GM19035 (cell line): ENCODE results near the gene PRR15L.
"Not testable (repeated sequence)": the region's sequence is repeated elsewhere in the genome, so short reads cannot be mapped to it uniquely, and the experiment has no call there.

ENCODE experiments used
- ATAC-seq: cut with Tn5 transposase; IDR thresholded peaks from one replicate; pipeline ENCODE4 v1.9.1; 2021; ENCODE audit not compliant: unreplicated experiment

PRR15L gene

GRCh38 chr17:47989159-47989558 is 31.5 kb upstream of the PRR15L start:
- no peak for ATAC-seq

- ATAC-seq: not testable (repeated sequence)
These were observed 30.8 kb upstream of the PRR15L start for GRCh38 chr17:47988445-47988844.

- ATAC-seq: no peak
These were observed 29.7 kb upstream of the PRR15L start for GRCh38 chr17:47987240-47987835.

GRCh38 chr17:47986520-47986919 is 28.8 kb upstream of the PRR15L start:
- no peak for ATAC-seq

GRCh38 chr17:47983492-47984223 is 26.0 kb upstream of the PRR15L start:
- no peak for ATAC-seq

- ATAC-seq: no peak
These were observed 25.1 kb upstream of the PRR15L start for GRCh38 chr17:47982645-47983390.

- ATAC-seq: no peak
These were observed 24.5 kb upstream of the PRR15L start for GRCh38 chr17:47982091-47982617.

- no peak for ATAC-seq
These were observed 23.8 kb upstream of the PRR15L start for GRCh38 chr17:47981462-47981861.

GRCh38 chr17:47980541-47980940 is 22.9 kb upstream of the PRR15L start:
- no peak for ATAC-seq

GRCh38 chr17:47978324-47978723 is 20.6 kb upstream of the PRR15L start:
- ATAC-seq: no peak

- ATAC-seq: no peak
These were observed 18.1 kb upstream of the PRR15L start for GRCh38 chr17:47975823-47976205.

GRCh38 chr17:47975189-47975822 is 17.6 kb upstream of the PRR15L start:
- no peak for ATAC-seq

- no peak for ATAC-seq
These were observed 15.9 kb upstream of the PRR15L start for GRCh38 chr17:47973541-47973940.

- peak; percentile 96 for ATAC-seq
These were observed 13.2 kb upstream of the PRR15L start, which contains the start of gene CDK5RAP3 for GRCh38 chr17:47970725-47971499. CDK5RAP3 (plus strand) TSS chr17:47971113; CDS start chr17:47971147, 34 bp downstream.

- no peak for ATAC-seq
These were observed 12.4 kb upstream of the PRR15L start for GRCh38 chr17:47969930-47970724.

GRCh38 chr17:47968836-47969235 is 11.2 kb upstream of the PRR15L start:
- ATAC-seq: no peak

GRCh38 chr17:47967607-47968252 is 10.0 kb upstream of the PRR15L start:
- ATAC-seq: no peak

GRCh38 chr17:47966079-47966519 is 8.4 kb upstream of the PRR15L start:
- no peak for ATAC-seq

GRCh38 chr17:47964856-47965255 is 7.2 kb upstream of the PRR15L start:
- ATAC-seq: no peak
